RWPE1 (cell line): Measurements from ENCODE around the gene PROSER3.

Source experiments
- CTCF ChIA-PET: fragments of 350-600 bp; sonication (Branson Sonifier 250); formaldehyde crosslinking; extraction: SDS; loops from one replicate; lab custom pipeline; 2021; lab: Yijun Ruan, JAX
- POLR2A ChIA-PET: fragments of 400-600 bp; formaldehyde crosslinking; extraction: SDS; loops from one replicate; lab custom pipeline; 2020; ENCODE audit warnings: antibody characterized with exemption; ENCODE audit not compliant: low non-redundant PET; lab: Yijun Ruan, JAX
- DNase-seq: peaks from one replicate; pipeline ENCODE4 v3.0.0; 2012; ENCODE audit warnings: low spot score
- H3K27ac ChIP-seq: fragments of 450-650 bp; 2 replicates; pipeline ENCODE4 v1.5.1; 2017
- CTCF ChIP-seq: fragments of 450-650 bp; conservative IDR thresholded peaks from 2 replicates; pipeline ENCODE4 v1.5.1; 2017; ENCODE audit warnings: low read depth, mild to moderate bottlenecking

The PROSER3 gene

GRCh38 chr19:35805526-35806102 lies 47.6 kb downstream of the PROSER3 start:
- ChIA-PET POLR2A (no interaction called here), CTCF (no interaction called here)
- DNase-seq: no peak
- H3K27ac ChIP-seq: no peak overlapping the region
- no peak for TF ChIP-seq CTCF

GRCh38 chr19:35806597-35806996 lies 48.6 kb downstream of the PROSER3 start:
- no peak overlapping the region for H3K27ac ChIP-seq
- ChIA-PET CTCF (no interaction called here), POLR2A (no interaction called here)
- TF ChIP-seq CTCF: no peak
- no peak for DNase-seq

GRCh38 chr19:35807633-35808032 lies 49.7 kb downstream of the PROSER3 start:
- no peak overlapping the region for H3K27ac ChIP-seq
- no peak for DNase-seq
- CTCF ChIA-PET: no interaction called here
- POLR2A ChIA-PET: no interaction called here
- no peak for TF ChIP-seq CTCF

- ChIA-PET POLR2A (no interaction called here), CTCF (no interaction called here)
- TF ChIP-seq CTCF: no peak
- no peak for DNase-seq
- H3K27ac ChIP-seq: no peak overlapping the region
Observed at GRCh38 chr19:35811317-35812219, 53.6 kb downstream of the PROSER3 start.

GRCh38 chr19:35812220-35813042 lies 54.5 kb downstream of the PROSER3 start, which contains the start of gene PRODH2:
Gene PRODH2, minus strand, starts transcription at chr19:35812845. Its CDS starts 40 bp downstream, at chr19:35812805.
- H3K27ac ChIP-seq: no peak within 1 kb of the TSS
- TF ChIP-seq CTCF: no peak
- DNase-seq: no peak
- CTCF ChIA-PET: no interaction called here
- POLR2A ChIA-PET: no interaction called here
